ENCODE data around the gene RBM19.
"Not testable (repeated sequence)": the region's sequence is repeated elsewhere in the genome, so short reads cannot be mapped to it uniquely, and the experiment has no call there.

RBM19 gene

DNA sequence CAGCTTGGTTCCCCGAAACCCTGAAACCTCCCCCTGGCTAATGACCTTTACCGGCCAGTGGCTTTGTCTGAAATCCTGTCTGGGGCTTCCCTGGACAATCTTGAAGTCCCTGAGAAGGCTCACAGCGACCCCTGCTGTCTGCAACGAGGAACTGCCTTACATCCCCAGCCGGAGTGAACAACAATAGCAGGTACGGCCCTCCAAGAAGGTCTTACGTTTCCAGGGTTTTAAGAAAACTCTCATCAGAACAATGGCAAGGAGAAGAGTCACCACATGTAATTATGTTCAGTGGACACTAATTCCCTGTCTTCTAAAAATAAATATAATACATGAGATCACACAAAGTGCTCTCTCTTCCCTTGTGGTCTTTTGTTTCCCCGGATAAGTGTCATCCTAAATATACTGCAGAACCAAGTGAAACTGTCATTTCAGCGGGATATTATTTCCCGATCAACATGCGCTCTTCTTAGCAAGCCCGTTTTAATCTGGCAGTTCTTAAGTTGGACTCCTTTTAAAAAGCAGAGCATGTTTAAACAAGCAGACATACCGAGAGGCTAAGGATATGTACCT is 53.3 kb downstream of the RBM19 start:
- peak; percentile 35 for DNase-seq (ENCODE audit: low read depth, low spot score)

DNA sequence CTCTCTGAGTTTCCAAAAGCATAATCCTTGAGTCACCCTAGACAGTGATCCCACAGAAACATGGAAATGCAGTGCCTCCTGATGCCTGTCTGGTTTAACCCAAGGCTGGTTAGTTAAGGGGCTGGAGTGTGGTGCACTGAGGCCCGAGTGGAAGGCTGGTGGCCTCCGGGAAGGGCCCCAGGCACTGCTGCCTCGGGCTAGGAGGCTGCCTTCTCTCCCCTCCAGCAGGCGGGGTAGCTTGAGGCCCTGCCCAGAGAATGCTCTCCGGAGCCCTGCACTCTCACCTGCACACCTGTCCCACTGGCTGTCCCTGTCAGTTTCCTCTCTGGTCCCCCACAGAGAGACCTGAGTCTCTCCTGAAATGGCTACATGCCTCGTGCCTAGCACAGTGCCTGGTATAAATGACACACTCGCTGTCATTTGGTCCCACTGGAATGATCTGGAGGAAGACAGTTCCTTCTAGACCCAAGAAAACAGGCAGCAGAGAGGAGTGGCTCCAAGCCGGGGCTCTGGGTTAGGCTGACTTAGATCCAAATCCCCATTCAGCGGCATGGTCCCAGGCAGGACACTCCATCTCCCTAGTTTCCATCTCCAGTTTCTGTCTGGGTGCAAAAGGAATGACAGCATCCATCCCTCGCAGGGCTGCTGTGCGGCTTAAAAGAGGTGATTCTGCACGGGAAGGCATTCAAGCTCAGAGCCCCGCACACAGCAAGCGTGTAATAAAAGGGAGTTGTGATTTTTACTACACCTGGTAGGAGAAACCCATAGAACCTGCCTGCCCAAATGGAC is 54.0 kb downstream of the RBM19 start:
- no peak for DNase-seq (ENCODE audit: low read depth, low spot score)
- no peak overlapping the region for H3K4me3 ChIP-seq (ENCODE audit: low read length)

More for the DNA sequence above, 53.3 kb downstream of the RBM19 start:
- H3K4me3 ChIP-seq (ENCODE audit: low read length): no peak overlapping the region

DNA sequence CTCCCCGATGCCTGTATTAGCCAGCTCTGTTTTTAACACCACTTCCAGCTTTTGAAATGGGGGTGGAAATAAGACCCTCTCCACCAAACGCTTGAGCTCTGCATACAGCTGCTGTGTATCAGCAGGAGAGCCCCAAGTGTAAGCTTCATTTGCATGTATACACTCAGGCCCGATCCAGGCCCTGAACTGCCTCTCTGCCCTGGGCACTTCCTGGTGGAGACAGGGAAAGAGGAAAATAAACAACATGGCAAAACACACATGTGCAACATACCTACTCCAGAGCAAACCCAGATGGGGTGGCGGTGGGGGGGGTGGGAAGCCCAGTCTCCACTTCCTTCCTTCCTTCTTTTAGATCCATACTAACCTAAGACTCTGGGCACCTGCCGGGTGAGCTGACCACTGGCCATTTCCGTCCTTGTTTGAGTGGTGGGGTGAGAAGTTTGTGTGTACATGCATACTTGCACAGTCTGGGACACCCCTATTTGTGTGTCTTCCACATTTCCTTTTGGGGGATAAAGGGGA is 55.3 kb downstream of the RBM19 start:
- no peak for DNase-seq (ENCODE audit: low read depth, low spot score)
- H3K4me3 ChIP-seq (ENCODE audit: low read length): no peak overlapping the region

DNA sequence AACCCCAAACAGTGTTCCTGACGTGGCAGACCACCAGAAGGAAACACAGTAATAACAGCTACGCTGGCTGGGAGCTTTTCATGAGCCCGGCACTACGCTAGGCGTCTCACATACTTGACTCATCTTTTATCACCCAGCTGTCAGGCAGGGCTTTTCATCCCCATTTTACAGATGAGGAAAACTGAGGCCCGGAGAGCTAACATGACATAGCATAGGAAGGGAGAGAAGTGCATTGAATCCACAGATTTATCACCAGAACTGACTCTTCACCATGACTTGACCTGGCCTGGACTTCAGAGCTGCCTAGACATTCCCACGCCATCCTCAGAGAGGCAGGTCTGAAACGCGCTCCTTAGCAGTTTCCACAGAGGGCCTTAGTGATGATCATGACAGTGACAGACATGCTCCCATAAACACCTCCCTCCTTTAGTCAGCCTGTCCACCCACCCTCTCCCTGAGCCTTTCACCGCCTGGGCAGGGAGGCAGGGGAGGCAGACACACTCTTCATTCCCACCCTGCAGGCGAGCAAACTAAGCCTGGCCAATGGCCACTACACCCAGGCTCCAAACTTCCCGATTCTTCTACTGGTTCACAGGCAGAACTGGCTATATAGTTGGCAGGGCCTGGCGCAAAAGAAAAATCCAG is 56.2 kb downstream of the RBM19 start:
- no peak overlapping the region for H3K4me3 ChIP-seq (ENCODE audit: low read length)
- DNase-seq (ENCODE audit: low read depth, low spot score): no peak

DNA sequence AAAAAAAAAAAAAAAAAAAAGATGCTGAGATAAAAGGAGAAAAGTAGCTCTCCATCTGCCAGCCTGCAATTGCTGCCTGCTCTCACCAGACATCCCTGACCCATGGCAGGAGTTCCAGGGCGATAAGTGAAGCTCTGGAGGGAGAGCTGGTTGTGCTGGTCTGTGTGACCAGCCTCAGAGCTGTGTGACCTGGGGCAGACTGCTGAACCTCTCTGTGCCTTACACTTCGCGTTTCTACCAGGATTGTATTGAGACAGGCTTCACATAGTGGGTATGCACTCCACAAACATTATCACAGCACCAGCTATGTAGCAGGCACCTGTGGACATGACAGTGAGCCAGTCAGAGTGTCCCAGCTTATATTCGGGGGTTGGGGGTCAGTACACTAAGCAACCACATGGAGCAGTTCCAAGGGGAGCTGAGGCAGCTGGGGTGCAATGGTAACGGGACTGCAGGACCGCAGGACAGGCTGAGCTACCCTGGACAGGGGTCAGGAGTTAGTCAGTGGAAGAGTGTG is 57.5 kb downstream of the RBM19 start:
- H3K4me3 ChIP-seq (ENCODE audit: low read length): no peak overlapping the region
- no peak for DNase-seq (ENCODE audit: low read depth, low spot score)

DNA sequence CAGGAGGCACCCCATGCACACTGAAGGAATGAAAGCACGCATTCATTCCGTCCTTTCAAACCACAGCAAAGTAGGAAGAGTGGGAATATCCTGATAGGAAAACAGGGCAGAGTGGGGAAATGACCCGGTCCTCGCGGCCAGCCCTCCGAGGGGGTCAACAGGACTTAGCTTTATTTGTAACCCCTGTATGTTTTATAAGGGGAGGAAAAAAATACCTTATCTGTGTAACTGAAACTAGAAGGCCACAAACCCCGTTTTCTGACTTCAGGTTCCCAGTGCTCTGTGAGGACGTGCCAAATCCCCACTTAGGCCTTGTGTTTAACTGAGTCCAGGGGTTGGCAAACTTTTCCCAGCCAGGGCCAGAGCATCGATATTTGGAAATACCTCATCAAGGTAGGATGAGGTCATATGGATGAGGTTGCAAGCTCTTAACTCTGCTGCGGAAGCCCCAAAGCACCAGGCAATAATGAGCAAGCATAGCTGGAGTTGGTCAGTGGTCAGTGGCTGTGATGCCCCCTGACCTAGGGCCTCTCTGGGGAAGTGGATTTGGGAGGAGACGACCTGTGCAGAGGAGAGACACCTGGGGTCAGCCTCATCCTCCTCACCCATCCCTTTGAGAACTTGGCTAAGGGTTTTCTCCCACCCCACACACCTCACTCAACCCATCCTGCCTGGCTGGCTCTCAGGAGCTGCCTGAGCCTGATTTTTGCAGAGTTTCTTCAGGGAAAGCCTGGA is 58.5 kb downstream of the RBM19 start:
- H3K4me3 ChIP-seq (ENCODE audit: low read length): no peak overlapping the region
- no peak for DNase-seq (ENCODE audit: low read depth, low spot score)

DNA sequence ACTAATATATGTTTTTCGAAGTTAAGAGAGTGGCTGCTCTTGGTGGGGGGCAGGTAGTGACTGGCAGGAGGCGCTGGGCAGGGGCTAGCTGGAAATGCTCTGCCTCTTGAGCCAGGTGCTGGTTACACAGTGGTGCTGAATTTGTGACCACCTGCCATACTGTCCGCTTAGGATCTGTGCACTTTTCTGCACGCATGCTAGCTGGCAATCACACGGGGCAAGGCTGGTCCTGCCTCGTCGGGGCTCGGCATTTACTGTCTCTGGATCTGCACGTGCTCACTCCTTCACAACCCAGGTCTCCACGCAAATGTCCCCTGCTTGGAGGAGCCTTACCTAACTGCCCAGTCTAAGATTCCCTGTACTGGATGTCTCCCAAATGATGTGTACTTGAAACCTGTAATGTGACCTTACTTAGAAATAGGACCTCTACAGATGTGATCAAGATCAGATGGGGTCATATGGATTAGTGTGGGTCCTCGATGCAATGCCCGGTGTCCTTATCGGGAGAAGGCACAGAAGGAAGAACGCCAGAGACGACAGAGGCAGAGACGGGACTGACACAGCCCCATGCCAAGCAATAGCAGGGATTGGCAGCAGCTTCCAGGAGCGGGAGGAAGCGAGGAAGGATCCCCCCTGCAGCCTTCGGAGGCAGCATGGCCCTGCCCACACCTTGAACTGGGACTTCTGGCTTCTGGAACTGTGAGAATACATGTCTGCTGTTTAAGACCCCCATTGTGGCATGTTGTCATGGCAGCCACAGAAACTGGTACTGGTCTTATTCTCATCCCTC is 59.5 kb downstream of the RBM19 start:
- H3K4me3 ChIP-seq (ENCODE audit: low read length): no peak overlapping the region
- no peak for DNase-seq (ENCODE audit: low read depth, low spot score)

DNA sequence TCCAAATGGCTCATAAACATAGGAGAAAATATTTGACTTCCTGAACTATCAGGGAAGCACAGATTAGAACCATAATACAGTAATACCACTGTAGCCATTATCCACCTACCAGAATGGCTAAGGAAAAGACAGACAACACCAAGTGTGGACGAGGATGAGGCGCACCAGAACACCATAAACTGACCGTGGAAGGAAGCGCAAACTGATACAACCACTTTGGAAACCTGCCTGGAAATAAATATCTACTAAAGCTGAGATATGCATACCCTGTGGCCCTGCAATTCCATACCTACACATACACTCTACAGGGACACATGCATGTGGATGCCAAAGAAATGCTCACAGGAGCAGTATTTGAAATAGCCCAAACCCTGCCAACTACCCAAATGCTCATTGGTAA is 60.3 kb downstream of the RBM19 start:
- no peak overlapping the region for H3K4me3 ChIP-seq (ENCODE audit: low read length)
- no peak for DNase-seq (ENCODE audit: low read depth, low spot score)

DNA sequence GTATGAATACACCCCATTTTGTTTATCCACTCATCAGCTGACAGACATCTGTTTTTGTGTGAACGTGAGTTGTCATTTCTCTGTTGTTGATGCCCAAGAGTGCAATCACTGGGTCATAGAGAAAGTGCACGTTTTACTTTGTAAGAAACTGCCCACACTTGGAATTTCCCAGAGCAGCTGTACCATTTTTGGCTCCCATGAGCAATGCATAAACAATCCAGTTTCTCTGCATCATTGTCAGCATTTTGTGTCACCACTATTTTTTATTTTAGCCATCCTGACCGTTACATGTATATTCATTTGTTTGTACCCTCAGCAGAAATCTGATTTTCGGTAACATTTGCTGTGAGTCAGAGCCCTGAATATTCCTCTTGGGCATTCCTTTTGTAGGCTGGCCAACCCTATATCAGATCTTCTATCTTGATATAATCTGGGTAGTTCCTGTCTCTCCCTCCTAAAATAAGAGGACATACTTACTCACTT is 62.7 kb downstream of the RBM19 start:
- DNase-seq (ENCODE audit: low read depth, low spot score): no peak
- H3K4me3 ChIP-seq (ENCODE audit: low read length): no peak overlapping the region

DNA sequence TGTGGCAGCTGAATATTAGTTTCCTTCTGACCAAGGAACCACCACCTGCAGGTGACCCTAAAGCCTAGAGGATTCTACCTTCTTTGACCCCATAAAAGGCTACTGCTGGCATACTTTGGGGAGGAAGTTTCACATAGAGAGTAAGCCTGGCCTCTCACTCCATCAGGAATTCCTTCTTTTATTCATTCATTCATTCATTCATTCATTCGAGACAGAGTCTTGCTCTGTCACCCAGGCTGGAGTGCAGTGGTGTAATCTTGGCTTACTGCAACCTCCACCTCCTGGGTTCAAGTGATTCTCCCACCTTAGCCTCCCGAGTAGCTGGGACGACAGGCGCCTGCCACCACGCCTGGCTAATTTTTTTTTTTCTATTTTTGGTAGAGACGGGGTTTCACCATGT is 64.8 kb downstream of the RBM19 start:
- DNase-seq (ENCODE audit: low read depth, low spot score); H3K4me3 ChIP-seq (ENCODE audit: low read length): not testable (repeated sequence)

DNA sequence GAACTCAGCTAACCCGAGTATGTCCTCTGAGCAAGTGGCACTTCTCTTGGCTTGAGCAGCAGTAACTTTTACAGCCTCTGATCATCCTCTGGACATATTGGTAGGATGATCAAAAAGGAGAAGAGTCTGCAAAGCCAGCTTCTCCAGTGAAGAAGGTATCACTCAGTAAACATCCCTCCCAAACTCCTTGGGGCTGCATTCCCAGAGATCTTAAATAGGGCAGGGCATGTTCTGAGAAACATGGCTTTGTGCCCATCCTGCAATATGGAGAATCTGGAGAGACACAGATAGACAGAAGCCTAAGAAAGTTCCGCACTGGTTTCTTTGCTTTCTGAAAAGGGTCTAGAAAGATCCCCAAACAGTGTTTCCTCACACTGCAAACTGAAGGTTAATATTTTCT is 65.4 kb downstream of the RBM19 start:
- H3K4me3 ChIP-seq (ENCODE audit: low read length): no peak overlapping the region
- DNase-seq (ENCODE audit: low read depth, low spot score): no peak

DNA sequence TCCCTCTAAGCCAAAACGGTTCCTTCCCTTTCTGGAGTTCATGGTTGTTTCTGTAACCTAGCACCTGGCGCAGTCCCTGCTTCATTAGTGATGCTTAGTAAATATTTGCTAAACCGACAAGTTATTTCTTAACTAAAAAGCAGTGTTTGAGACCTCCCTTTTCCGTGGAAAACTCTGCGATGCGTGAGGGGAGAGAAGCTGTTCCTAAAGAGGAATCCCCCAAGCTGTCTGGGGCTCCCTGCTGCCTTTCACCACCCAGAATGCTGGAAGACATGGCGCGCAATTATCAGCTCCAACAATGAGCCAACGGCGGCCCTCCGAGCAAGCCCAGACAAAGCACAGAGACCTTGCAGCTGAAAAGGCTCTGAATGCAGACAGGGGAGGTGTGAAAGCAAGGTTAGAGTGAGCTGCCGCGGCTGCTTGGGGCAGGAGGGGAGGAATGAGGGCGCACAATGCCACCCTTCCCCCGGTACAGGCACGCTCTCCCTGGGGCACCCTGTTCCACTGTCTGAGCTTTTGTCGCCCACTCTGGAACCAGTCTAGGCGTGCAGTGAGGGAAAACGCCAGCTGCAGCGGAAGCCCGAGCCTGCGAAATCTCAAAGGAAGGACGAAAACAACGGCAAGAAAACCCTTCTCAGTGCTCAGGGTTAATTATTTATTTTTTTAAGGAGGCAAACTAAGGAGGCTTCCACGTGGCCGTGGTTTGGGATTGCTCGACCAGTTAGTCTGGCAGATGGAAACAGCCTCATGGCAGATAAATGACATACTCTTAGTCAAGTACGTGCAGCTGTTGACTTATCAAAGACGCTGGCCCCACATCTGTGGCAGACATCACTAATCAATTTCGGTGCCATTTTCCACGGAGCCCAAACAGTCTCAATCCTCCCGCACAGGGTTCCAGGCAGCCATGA is 66.3 kb downstream of the RBM19 start:
- no peak overlapping the region for H3K4me3 ChIP-seq (ENCODE audit: low read length)
- DNase-seq (ENCODE audit: low read depth, low spot score): no peak

DNA sequence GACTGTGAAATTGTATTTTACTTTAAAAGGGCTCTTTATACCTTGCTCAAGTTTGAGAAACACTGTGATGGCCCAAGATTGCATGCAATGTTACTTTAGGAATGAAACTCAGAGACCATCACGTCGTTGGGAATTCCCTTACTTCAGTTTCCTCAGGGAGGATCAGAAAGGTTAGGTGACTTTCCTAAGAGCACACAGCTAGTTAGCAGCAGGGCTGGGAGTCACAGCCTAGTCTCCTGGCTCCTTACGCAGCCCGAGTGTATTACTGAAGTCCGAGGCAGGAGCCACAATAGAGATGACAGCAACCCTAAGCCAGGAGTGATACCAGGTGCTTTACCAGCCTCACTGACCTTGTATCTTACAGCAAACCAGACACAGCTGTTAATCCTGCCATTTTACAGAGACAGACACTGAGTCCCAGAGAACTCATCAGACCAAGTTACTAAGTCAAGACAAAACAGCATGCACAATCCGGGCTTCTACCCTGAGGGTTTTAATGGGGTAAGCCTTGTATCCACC is 67.0 kb downstream of the RBM19 start:
- no peak for DNase-seq (ENCODE audit: low read depth, low spot score)

DNA sequence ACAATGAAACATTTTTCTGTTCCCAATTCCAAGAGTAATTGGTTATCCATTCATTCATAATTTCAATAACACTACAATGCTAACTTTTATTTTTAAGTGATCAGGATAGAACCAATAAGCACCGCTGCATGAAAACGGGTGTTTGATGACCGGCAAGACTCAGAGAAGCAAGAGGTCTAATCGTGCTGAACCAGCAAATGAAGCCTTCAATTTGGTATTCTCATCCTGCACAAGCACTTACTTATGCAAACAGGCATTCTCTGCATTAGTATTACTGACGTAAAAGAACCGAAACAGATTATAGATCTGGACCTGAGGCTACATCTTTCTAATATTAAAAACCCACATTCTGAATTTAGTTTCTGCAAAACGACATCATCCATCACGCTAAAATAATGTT is 67.7 kb downstream of the RBM19 start:
- no peak overlapping the region for H3K4me3 ChIP-seq (ENCODE audit: low read length)
- DNase-seq (ENCODE audit: low read depth, low spot score): no peak

More for the DNA sequence above, 67.0 kb downstream of the RBM19 start:
- no peak overlapping the region for H3K4me3 ChIP-seq (ENCODE audit: low read length)

DNA sequence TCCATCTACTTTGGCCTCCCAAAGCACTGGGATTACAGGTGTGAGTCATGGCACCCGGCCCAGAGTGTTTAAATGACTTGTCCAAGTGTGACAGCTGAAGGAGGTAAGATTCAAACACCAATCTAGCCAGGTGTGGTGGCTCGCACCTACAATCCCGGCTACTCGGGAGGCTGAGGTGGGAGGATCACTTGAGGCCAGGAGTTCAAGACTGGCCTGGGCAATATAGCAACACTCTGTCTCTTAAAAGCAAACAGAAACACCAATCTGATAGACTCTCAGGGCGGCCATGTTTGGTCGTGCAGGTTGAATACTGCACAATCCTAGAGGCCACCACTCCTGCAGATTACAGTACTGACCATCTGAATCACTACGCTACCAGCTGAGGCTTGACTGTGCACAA is 68.7 kb downstream of the RBM19 start:
- no peak overlapping the region for H3K4me3 ChIP-seq (ENCODE audit: low read length)
- no peak for DNase-seq (ENCODE audit: low read depth, low spot score)

DNA sequence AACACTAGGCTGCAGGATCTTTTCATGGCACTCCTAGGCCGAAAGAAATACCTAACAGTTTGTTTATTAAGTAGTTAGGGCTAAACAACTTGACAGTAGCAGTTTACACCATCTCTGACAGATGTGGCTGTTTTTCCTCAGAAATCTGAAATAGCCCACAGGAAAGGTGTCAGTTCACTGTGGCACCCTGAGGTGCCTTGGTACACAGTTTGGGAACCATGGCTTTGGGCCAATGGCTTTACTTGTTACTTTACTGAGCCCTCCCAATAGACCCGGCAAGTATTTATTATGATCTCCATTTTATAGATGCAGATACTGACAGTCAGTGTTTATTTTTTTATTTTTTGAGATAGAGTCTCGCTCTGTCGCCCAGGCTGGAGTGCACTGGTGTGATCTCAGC is 69.3 kb downstream of the RBM19 start:
- H3K4me3 ChIP-seq (ENCODE audit: low read length): no peak overlapping the region
- DNase-seq (ENCODE audit: low read depth, low spot score): no peak

DNA sequence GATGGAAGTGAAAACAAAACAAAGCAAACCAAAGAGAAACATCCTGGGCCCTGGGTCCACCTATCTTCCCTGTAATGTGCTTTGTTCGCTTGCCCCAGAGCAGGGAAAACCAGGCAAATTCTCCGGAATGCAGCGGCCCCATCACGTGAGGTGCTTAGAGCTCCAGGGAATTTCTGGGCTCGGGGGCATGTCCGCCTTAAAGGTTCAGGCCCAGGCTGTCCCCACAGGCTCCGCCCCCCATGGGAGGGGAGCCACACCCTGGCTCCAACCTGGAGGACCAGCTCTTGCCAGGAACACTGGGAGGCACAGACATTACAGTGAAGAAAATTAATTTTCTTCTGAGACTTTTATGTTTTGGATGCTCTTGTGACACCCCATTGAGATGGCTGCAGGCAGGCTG is 69.9 kb downstream of the RBM19 start:
- DNase-seq (ENCODE audit: low read depth, low spot score): no peak

More for the DNA sequence above, 69.9 kb downstream of the RBM19 start:
- H3K4me3 ChIP-seq (ENCODE audit: low read length): no peak overlapping the region

Data from Jurkat, Clone E6-1 (cell line).